ENCODE results near the gene COL1A1. TPM values are rescaled to one million over a fixed set of nuclear protein-coding genes. Genes with fewer than 3 reads are reported as not detected.

Gene COL1A1
- total and polyA plus RNA-seq, 2 of the 13 experiments (the other 11 are each of a cell fraction or from before 2014, with no cell fraction given): 0.05 TPM; not detected in 1

GRCh38 chr17:50210240-50211225, 9.1 kb upstream of the COL1A1 start (continued):
- TF ChIP-seq ZBTB42 (CRISPR knock-in tag; IDR thresholded peaks at IDR 0.05) (no peak), HINFP (CRISPR knock-in tag; IDR thresholded peaks at IDR 0.05; ENCODE audit: low read depth) (peak; percentile 52; the same call in 1 of the 2 replicates), ZNF605 (CRISPR knock-in tag; IDR thresholded peaks at IDR 0.05) (no peak), ZNF646 (CRISPR knock-in tag; IDR thresholded peaks at IDR 0.05) (no peak), ASH2L (IDR thresholded peaks at IDR 0.05; ENCODE audit: insufficient read length, low read depth, low read length) (no peak), SIX1 (CRISPR knock-in tag; IDR thresholded peaks at IDR 0.05; ENCODE audit: borderline replicate concordance) (no peak), ZBTB26 (CRISPR knock-in tag; IDR thresholded peaks at IDR 0.05; ENCODE audit: borderline replicate concordance) (no peak), CSRNP1 (CRISPR knock-in tag; IDR thresholded peaks at IDR 0.05) (no peak), ZNF724P (CRISPR knock-in tag; IDR thresholded peaks at IDR 0.05; ENCODE audit: borderline replicate concordance) (no peak), ZNF770 (CRISPR knock-in tag; IDR thresholded peaks at IDR 0.05) (no peak), ZFP36 (IDR thresholded peaks at IDR 0.05; ENCODE audit: borderline replicate concordance, low read depth, low read length, partially characterized antibody) (no peak), ZSCAN12 (CRISPR knock-in tag; IDR thresholded peaks at IDR 0.05) (no peak), KAT8 (CRISPR knock-in tag; IDR thresholded peaks at IDR 0.05) (no peak)
